Ascending aorta (tissue), 2 donors: ENCODE measurements around the gene KRT75. TPM values are rescaled to one million over a fixed set of nuclear protein-coding genes. Genes with fewer than 3 reads are reported as not detected.

ENCODE experiments used
- DNase-seq, 2 donors: peaks; one replicate each; pipeline ENCODE4 v3.0.0-alpha.2; 2019; ENCODE audit warnings: low spot score in 2 of 2
- H3K27ac ChIP-seq, 2 donors: fragments of 200-600 bp; sonication (generic); one replicate each; pipeline ENCODE4 v1.5.1; 2016 to 2017; ENCODE audit warnings: mild to moderate bottlenecking in 1 of 2
- H3K27me3 ChIP-seq: fragments of 200-600 bp; sonication (generic); one replicate; pipeline ENCODE4 v1.5.1; 2017
- H3K36me3 ChIP-seq, 2 donors: fragments of 200-600 bp; sonication (generic); one replicate each; pipeline ENCODE4 v1.5.1; 2016
- H3K4me1 ChIP-seq, 2 donors: fragments of 200-600 bp; sonication (generic); one replicate each; pipeline ENCODE4 v1.5.1; 2016 to 2017; ENCODE audit warnings: mild to moderate bottlenecking in 1 of 2
- H3K4me3 ChIP-seq, 2 donors: fragments of 200-600 bp; sonication (generic); one replicate each; pipeline ENCODE4 v1.5.1; 2016 to 2017; ENCODE audit warnings: mild to moderate bottlenecking in 1 of 2
- H3K9me3 ChIP-seq, 2 donors: fragments of 200-600 bp; sonication (generic); one replicate each; pipeline ENCODE4 v1.5.1; 2016
- CTCF ChIP-seq, 3 experiments: fragments of 200-600 bp in 2 of 3; fragments of 450-650 bp in 1 of 3; sonication (generic) in 2 of 3; IDR thresholded peaks; one replicate each; pipeline ENCODE4 v1.5.1; 2016 to 2019; ENCODE audit warnings: antibody characterized with exemption in 3 of 3, mild to moderate bottlenecking in 1 of 3, moderate library complexity in 1 of 3
- intact Hi-C: fragments of 100-400 bp; cut with DNase I; formaldehyde crosslinking; loops from one replicate; pipeline ENCODE4 v1.15.1; 2023
- total RNA-seq: library from RNA; depleted of rRNA; stranded (reverse); fragments of >200 nt; gene quantifications from one replicate; pipeline ENCODE4 v1.1.0, GENCODE V29; 2016

Gene KRT75
- total RNA-seq, 1 donor from 2014 or later = not detected

GRCh38 chr12:52439845-52440244, 5.7 kb upstream of the KRT75 start:
- no peak overlapping the region for H3K4me3 ChIP-seq
- H3K4me1 ChIP-seq = no peaks in the 10 kb centered on the region
- H3K27ac ChIP-seq = no peak overlapping the region
- intact Hi-C loops = no loop called here
- TF ChIP-seq CTCF (IDR thresholded peaks at IDR 0.05) = no peak
- no peak for DNase-seq
- H3K27me3 ChIP-seq = no peaks in the 10 kb centered on the region
- no peaks in the 10 kb centered on the region for H3K9me3 ChIP-seq
- H3K36me3 ChIP-seq = no peaks in the 10 kb centered on the region

GRCh38 chr12:52439420-52439819, 5.2 kb upstream of the KRT75 start:
- Histone ChIP-seq H3K4me3 (no peak overlapping the region), H3K36me3 (no peaks in the 10 kb centered on the region), H3K4me1 (no peaks in the 10 kb centered on the region), H3K27me3 (no peaks in the 10 kb centered on the region), H3K9me3 (no peaks in the 10 kb centered on the region), H3K27ac (no peak overlapping the region)
- no peak for TF ChIP-seq CTCF (IDR thresholded peaks at IDR 0.05)
- intact Hi-C loops = no loop called here
- DNase-seq = no peak

GRCh38 chr12:52438305-52439301, 4.4 kb upstream of the KRT75 start:
- Histone ChIP-seq H3K27ac (no peak overlapping the region), H3K36me3 (no peaks in the 10 kb centered on the region), H3K9me3 (no peaks in the 10 kb centered on the region), H3K4me3 (no peak overlapping the region), H3K4me1 (no peaks in the 10 kb centered on the region), H3K27me3 (no peaks in the 10 kb centered on the region)
- intact Hi-C loops = no loop called here
- no peak for TF ChIP-seq CTCF (IDR thresholded peaks at IDR 0.05)
- DNase-seq = no peak

DNA sequence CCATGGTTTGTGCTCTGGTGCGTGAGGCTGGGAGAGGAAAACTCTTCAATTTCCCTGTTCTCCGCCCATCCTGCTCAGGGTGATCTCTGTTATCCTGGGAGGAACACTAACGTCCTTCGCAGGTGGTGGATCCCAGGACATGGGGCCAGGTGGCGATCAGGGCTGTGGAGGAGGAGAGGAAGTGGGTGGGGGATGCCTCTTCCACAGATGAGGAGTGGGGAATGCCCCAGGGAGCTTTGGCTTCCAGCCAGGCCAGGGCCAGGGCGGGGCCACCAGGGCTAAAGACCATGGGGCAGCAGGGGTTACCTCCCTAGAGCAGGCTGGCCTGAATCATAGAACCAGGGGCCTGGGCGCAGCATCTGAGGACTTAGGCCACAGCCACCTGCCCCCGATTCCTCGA, 3.3 kb upstream of the KRT75 start:
- no peak for DNase-seq
- no peaks in the 10 kb centered on the region for H3K36me3 ChIP-seq
- H3K9me3 ChIP-seq = no peaks in the 10 kb centered on the region
- no peak overlapping the region for H3K27ac ChIP-seq
- no peaks in the 10 kb centered on the region for H3K27me3 ChIP-seq
- H3K4me3 ChIP-seq = no peak overlapping the region
- H3K4me1 ChIP-seq = no peaks in the 10 kb centered on the region
- TF ChIP-seq CTCF (IDR thresholded peaks at IDR 0.05) = no peak
- intact Hi-C loops = no loop called here

- intact Hi-C loops = no loop called here
- Histone ChIP-seq H3K27ac (no peak overlapping the region), H3K4me3 (no peak overlapping the region), H3K36me3 (no peaks in the 10 kb centered on the region), H3K9me3 (no peaks in the 10 kb centered on the region), H3K27me3 (no peaks in the 10 kb centered on the region), H3K4me1 (no peaks in the 10 kb centered on the region)
- DNase-seq = no peak
- no peak for TF ChIP-seq CTCF (IDR thresholded peaks at IDR 0.05)
These were observed 2.8 kb upstream of the KRT75 start for GRCh38 chr12:52436828-52437474.
